Panc1 (cell line): ENCODE measurements around the gene TBXAS1. TPM values are rescaled to one million over a fixed set of nuclear protein-coding genes. Genes with fewer than 3 reads are reported as not detected.

Experiments
- ATAC-seq: fragments of 200-7000 bp; cut with Tn5 transposase; 2 replicates; pipeline ENCODE4 v1.9.1; 2020; ENCODE audit warnings: mild to moderate bottlenecking, moderate library complexity
- BruUV-seq: library from RNA; stranded (reverse); fragments of 400-500 nt; replicated peaks from 2 replicates; lab custom pipeline; 2021; lab: Mats Ljungman, UMichigan
- CTCF ChIA-PET: fragments of 300-600 bp; sonication (Branson Sonifier 250); formaldehyde crosslinking; loops from one replicate; lab custom pipeline; 2022; ENCODE audit warnings: antibody characterized with exemption; lab: Charles Lee
- POLR2A ChIA-PET: fragments of 300-600 bp; sonication (Branson Sonifier 250); formaldehyde crosslinking; loops from one replicate; lab custom pipeline; 2022; ENCODE audit warnings: antibody characterized with exemption; lab: Charles Lee
- DNase-seq: peaks from one replicate; pipeline ENCODE4 v3.0.0-alpha.2; 2010; ENCODE audit warnings: low read depth, low spot score
- H3K27ac ChIP-seq: 2 replicates; pipeline ENCODE4 v1.5.1; 2011; ENCODE audit warnings: mild to moderate bottlenecking, low read length, inconsistent platforms
- H3K27me3 ChIP-seq: fragments of 200-500 bp; sonication (Bioruptor generic); 2 replicates; pipeline ENCODE4 v1.6.0; 2014; ENCODE audit warnings: low read length, inconsistent platforms; ENCODE audit not compliant: control insufficient read depth, insufficient read depth
- H3K36me3 ChIP-seq: fragments of 200-500 bp; sonication (Bioruptor generic); 2 replicates; pipeline ENCODE4 v1.5.1; 2014; ENCODE audit warnings: inconsistent platforms, mild to moderate bottlenecking, low read length, moderate library complexity; ENCODE audit not compliant: control insufficient read depth, insufficient read depth
- H3K4me1 ChIP-seq: 2 replicates; pipeline ENCODE4 v1.5.1; 2011; ENCODE audit warnings: inconsistent platforms, mild to moderate bottlenecking, low read length, moderate library complexity; ENCODE audit not compliant: control insufficient read depth, insufficient read depth
- H3K4me3 ChIP-seq, 2 experiments: 2 replicates each; pipeline ENCODE4 v1.5.1; 2011 to 2012; ENCODE audit warnings: low read depth in 2 of 2, low read length in 2 of 2, mild to moderate bottlenecking in 2 of 2, inconsistent platforms in 1 of 2, moderate library complexity in 1 of 2
- H3K9me3 ChIP-seq: fragments of 200-500 bp; sonication (Bioruptor generic); 2 replicates; pipeline ENCODE4 v1.5.1; 2014; ENCODE audit warnings: low read depth, mild to moderate bottlenecking, inconsistent platforms, low read length, moderate library complexity; ENCODE audit not compliant: control insufficient read depth, insufficient read depth
- CTCF ChIP-seq: fragments of 450-650 bp; IDR thresholded peaks from 2 replicates; pipeline ENCODE4 v1.5.1; 2017; ENCODE audit warnings: mild to moderate bottlenecking
- POLR2AphosphoS5 ChIP-seq: IDR thresholded peaks from 2 replicates; pipeline ENCODE4 v1.6.1; 2012; ENCODE audit warnings: mild to moderate bottlenecking, low read depth, low read length, moderate library complexity
- REST ChIP-seq, 2 experiments: IDR thresholded peaks; 2 replicates each; pipeline ENCODE4 v1.6.1; 2011 to 2012; ENCODE audit warnings: low read depth in 2 of 2, control low read depth in 1 of 2, low read length in 1 of 2, mild to moderate bottlenecking in 1 of 2, moderate library complexity in 1 of 2; ENCODE audit not compliant: insufficient read depth in 1 of 2
- SIN3A ChIP-seq: IDR thresholded peaks from 2 replicates; pipeline ENCODE4 v1.6.1; 2012; ENCODE audit warnings: low read depth, mild to moderate bottlenecking, low read length, moderate library complexity, borderline replicate concordance; ENCODE audit not compliant: insufficient read depth
- TCF7L2 ChIP-seq: IDR thresholded peaks from 2 replicates; pipeline ENCODE4 v1.6.1; 2011; ENCODE audit warnings: mild to moderate bottlenecking, low read depth, low read length, inconsistent platforms
- in situ Hi-C: cut with HindIII; loops from 2 replicates; pipeline ENCODE4 v1.10.0; 2016; ENCODE audit warnings: low sequenced_read_pairs, low pct_unique_long_range_greater_than_20kb
- intact Hi-C: fragments of 100-400 bp; cut with micrococcal nuclease; formaldehyde crosslinking; loops from one replicate; pipeline ENCODE4 v1.10.0; 2022; ENCODE audit not compliant: unreplicated experiment
- total RNA-seq: library from RNA; stranded (reverse); gene quantifications from one replicate; pipeline ENCODE4 v1.2.1, GENCODE V29; 2021; ENCODE audit not compliant: unreplicated experiment

TBXAS1 gene
- total RNA-seq, 1 experiment from 2014 or later: 4.4 TPM

- no peak overlapping the region for H3K4me3 ChIP-seq
- H3K36me3 ChIP-seq: no peaks in the 10 kb centered on the region
- in situ Hi-C loops (no loop called here), intact Hi-C loops (no loop called here)
- BruUV-seq: no TSS peak
- DNase-seq (no peak), ATAC-seq (no peak)
- H3K27ac ChIP-seq: no peak overlapping the region
- POLR2A ChIA-PET: no interaction called here
- TF ChIP-seq TCF7L2 (no peak), SIN3A (no peak), CTCF (no peak), POLR2AphosphoS5 (no peak), REST (IDR thresholded peaks at IDR 0.05; ENCODE audit: insufficient read depth in 1 of 2, low read depth in 2 of 2, low read length in 1 of 2) (no peak)
- H3K9me3 ChIP-seq: no peaks in the 10 kb centered on the region
- H3K4me1 ChIP-seq: no peaks in the 10 kb centered on the region
- no peaks in the 10 kb centered on the region for H3K27me3 ChIP-seq
- CTCF ChIA-PET: no interaction called here
These were observed 108.7 kb downstream of the TBXAS1 start for GRCh38 chr7:139937715-139938114.

GRCh38 chr7:139940866-139941265, 111.8 kb downstream of the TBXAS1 start:
- POLR2A ChIA-PET: no interaction called here
- intact Hi-C loops: no loop called here
- Histone ChIP-seq H3K36me3 (no peaks in the 10 kb centered on the region), H3K27me3 (no peaks in the 10 kb centered on the region), H3K27ac (no peak overlapping the region), H3K4me3 (no peak overlapping the region), H3K4me1 (no peaks in the 10 kb centered on the region), H3K9me3 (no peaks in the 10 kb centered on the region)
- in situ Hi-C loops: no loop called here
- ATAC-seq (no peak), DNase-seq (no peak)
- TF ChIP-seq REST (IDR thresholded peaks at IDR 0.05; ENCODE audit: insufficient read depth in 1 of 2, low read depth in 2 of 2, low read length in 1 of 2): no peak
- TF ChIP-seq TCF7L2: no peak
- TF ChIP-seq SIN3A: no peak
- no peak for TF ChIP-seq POLR2AphosphoS5
- TF ChIP-seq CTCF: no peak
- BruUV-seq: no TSS peak
- CTCF ChIA-PET: no interaction called here
